LNCaP clone FGC (cell line): Measurements from ENCODE around the gene SPINK9.
A peak's percentile ranks its signal among the peaks of the same experiment; 100 is the strongest.

ENCODE experiments used
- DNase-seq: peaks from one replicate; pipeline ENCODE4 v3.0.0-alpha.2; 2011; ENCODE audit warnings: low read depth
- H3K4me3 ChIP-seq: 2 replicates; pipeline ENCODE4 v1.5.1; 2011; ENCODE audit warnings: mild to moderate bottlenecking, low read depth, low read length, control low read depth
- TF ChIP-seq, protein P1 (sequence below): IDR thresholded peaks from 2 replicates; pipeline ENCODE4 v1.5.1; 2012; ENCODE audit warnings: mild to moderate bottlenecking; ENCODE audit not compliant: control insufficient read depth, insufficient read depth; ENCODE audit errors: extremely low read depth

Gene SPINK9

DNA sequence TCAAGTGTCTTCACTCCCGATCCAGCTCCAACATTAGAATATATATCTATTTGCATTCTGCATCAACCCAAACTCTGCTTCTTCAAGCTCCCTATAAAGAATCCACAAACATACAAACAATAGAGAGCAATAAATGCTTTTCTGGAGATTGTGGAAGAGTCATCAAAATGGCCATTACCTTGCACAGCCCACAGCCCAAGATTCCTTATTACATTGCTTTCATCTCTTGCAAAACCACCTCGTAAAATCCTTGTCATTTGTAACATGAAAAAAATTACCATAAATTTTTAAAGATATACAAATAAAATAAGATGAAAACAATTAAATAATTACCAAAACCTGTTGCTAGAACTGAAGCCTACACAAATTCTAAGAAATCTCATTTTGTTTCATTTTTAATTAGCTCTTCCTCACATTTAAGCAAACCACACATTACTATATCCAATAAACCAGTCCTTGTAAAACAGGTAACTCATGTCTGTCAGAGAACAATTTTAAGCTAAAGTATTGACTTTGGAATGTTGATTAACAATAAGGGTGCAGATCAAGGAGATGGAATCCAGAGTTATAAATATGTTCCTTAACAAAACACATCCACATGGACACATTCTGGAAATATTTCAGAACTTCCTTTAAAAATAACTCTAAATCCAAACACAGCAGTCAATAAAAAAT lies 7.1 kb downstream of the SPINK9 start:
- TF ChIP-seq, protein P1, sequence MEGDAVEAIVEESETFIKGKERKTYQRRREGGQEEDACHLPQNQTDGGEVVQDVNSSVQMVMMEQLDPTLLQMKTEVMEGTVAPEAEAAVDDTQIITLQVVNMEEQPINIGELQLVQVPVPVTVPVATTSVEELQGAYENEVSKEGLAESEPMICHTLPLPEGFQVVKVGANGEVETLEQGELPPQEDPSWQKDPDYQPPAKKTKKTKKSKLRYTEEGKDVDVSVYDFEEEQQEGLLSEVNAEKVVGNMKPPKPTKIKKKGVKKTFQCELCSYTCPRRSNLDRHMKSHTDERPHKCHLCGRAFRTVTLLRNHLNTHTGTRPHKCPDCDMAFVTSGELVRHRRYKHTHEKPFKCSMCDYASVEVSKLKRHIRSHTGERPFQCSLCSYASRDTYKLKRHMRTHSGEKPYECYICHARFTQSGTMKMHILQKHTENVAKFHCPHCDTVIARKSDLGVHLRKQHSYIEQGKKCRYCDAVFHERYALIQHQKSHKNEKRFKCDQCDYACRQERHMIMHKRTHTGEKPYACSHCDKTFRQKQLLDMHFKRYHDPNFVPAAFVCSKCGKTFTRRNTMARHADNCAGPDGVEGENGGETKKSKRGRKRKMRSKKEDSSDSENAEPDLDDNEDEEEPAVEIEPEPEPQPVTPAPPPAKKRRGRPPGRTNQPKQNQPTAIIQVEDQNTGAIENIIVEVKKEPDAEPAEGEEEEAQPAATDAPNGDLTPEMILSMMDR = no peak
- H3K4me3 ChIP-seq = no peak overlapping the region
- peak; percentile 23 for DNase-seq

DNA sequence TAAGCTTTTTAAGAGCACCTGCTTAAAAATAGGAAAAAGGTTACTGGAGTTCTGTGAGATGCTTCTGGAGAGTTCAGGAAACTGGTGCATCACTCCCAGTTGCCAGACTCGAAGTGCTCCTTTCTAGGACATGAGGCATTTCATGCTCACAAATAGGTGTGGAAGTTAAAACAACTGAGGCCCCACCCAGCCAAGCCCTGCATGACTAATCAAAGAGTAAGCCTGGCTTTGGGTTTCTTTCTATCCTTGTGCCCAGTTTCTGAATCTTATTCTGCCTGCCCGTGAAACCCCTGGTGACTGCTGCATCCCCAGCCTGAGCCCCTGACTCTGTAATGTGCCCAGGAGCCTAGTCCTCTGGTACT lies 7.7 kb downstream of the SPINK9 start:
- TF ChIP-seq, protein P1 = no peak
- DNase-seq = no peak
- H3K4me3 ChIP-seq = no peak overlapping the region

- no peak overlapping the region for H3K4me3 ChIP-seq
- TF ChIP-seq, protein P1 = no peak
- no peak for DNase-seq
These were observed 8.5 kb downstream of the SPINK9 start for GRCh38 chr5:148343603-148344487.

DNA sequence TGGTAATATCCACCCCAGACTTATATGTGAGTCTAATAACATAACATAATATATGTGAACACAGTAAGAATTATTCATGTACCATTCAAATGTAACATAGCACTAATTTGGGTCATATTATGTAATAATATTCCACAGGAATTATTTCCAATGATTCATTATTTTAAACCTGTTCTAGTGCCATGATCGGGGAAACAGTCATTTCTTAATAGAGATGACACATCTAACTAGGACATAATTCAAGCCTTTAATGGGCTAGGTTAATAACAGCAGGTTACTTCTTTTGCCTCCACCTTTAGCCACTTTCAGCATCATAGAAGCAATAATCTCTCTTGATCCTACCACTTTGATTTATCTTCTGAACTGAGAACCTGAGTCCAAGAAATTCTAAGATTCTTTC lies 12.3 kb downstream of the SPINK9 start:
- no peak for DNase-seq
- H3K4me3 ChIP-seq = no peak overlapping the region

DNA sequence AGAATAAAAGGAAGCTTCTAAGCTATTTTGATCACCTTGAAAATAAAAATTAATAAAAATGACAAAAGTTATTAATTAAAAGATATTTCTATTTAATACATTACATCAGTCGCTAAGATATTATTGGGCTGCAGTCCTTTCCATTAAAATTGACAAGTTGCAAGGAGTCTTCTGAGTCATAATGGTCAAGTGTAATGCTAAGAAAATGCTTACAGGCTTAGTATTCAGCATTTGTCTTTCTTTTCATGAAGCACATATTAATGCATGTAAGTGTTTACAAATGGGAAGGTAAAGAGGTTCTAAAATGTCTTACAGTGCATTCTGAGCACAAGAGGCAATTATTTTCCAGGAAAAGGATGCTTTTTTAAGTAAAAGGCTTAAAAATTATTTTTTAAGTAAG lies 17.3 kb downstream of the SPINK9 start:
- no peak overlapping the region for H3K4me3 ChIP-seq
- TF ChIP-seq, protein P1 = no peak
- no peak for DNase-seq

More for the DNA sequence above, 12.3 kb downstream of the SPINK9 start:
- TF ChIP-seq, protein P1 = no peak

- DNase-seq = no peak
- H3K4me3 ChIP-seq = no peak overlapping the region
- TF ChIP-seq, protein P1 = peak; percentile 10; the same call in 1 of the 2 replicates
These were observed 18.3 kb downstream of the SPINK9 start for GRCh38 chr5:148353634-148354033.

GRCh38 chr5:148364343-148364742 lies 29.0 kb downstream of the SPINK9 start:
- H3K4me3 ChIP-seq = no peak overlapping the region
- no peak for DNase-seq
- TF ChIP-seq, protein P1 = no peak
